A549 (cell line): ENCODE data around the gene ZC3HAV1. TPM values are rescaled to one million over a fixed set of nuclear protein-coding genes. Genes with fewer than 3 reads are reported as not detected.
"Not testable (repeated sequence)": the region's sequence is repeated elsewhere in the genome, so short reads cannot be mapped to it uniquely, and the experiment has no call there.

Experiments
- ATAC-seq, 2 experiments: fragments of 200-7000 bp in 1 of 2; fragments of >200 bp in 1 of 2; cut with Nextera tagmentation in 1 of 2; cut with Tn5 transposase in 1 of 2; 3 replicates each; pipeline versions ENCODE4 v1.8.0 to v1.9.1; 2018 to 2020; ENCODE audit warnings: mild to moderate bottlenecking in 1 of 2, moderate library complexity in 1 of 2
- CTCF ChIA-PET: fragments of 300-600 bp; sonication (Branson Sonifier 250); formaldehyde crosslinking; extraction: SDS; loops from one replicate; lab custom pipeline; 2021; ENCODE audit warnings: antibody characterized with exemption, inconsistent platforms; lab: Yijun Ruan, JAX
- POLR2A ChIA-PET: fragments of 350-600 bp; formaldehyde crosslinking; extraction: SDS; loops from one replicate; lab custom pipeline; 2021; ENCODE audit warnings: antibody characterized with exemption, inconsistent platforms; lab: Yijun Ruan, JAX
- DNase-seq, 2 experiments: peaks; one replicate each; pipeline versions ENCODE4 v3.0.0 to v3.0.0-alpha.2; 2011 to 2016; ENCODE audit warnings: low read depth in 1 of 2, low spot score in 1 of 2
- FAIRE-seq: peaks from 2 replicates; lab custom pipeline; 2011; peaks lifted over from hg19 to GRCh38; lab: Jason Lieb, UNC
- H3K27ac ChIP-seq, 2 experiments: fragments of >200 bp; sonication (Bioruptor Twin); formaldehyde crosslinking; 3 replicates each; pipeline ENCODE4 v1.5.1; 2016 to 2017
- H3K4me1 ChIP-seq: fragments of >200 bp; sonication (Bioruptor Twin); formaldehyde crosslinking; 3 replicates; pipeline ENCODE4 v1.6.1; 2016
- H3K4me2 ChIP-seq: fragments of >200 bp; sonication (Bioruptor Twin); formaldehyde crosslinking; 3 replicates; pipeline ENCODE4 v1.6.1; 2016
- H3K4me3 ChIP-seq: fragments of >200 bp; sonication (Bioruptor Twin); formaldehyde crosslinking; 3 replicates; pipeline ENCODE4 v1.5.1; 2016
- H3K9me3 ChIP-seq: fragments of >200 bp; sonication (Bioruptor Twin); formaldehyde crosslinking; 3 replicates; pipeline ENCODE4 v1.6.1; 2016
- BHLHE40 ChIP-seq: IDR thresholded peaks from 2 replicates; pipeline ENCODE4 v1.6.1; 2012; ENCODE audit warnings: low read depth, low read length, inconsistent platforms
- CEBPB ChIP-seq, 2 experiments: fragments of >200 bp in 1 of 2; sonication (Bioruptor Twin) in 1 of 2; formaldehyde crosslinking in 1 of 2; IDR thresholded peaks; 2 replicates each; pipeline ENCODE4 v1.6.1; 2012 to 2016
- CHD2 ChIP-seq: fragments of 150-350 bp; IDR thresholded peaks from 2 replicates; pipeline ENCODE4 v1.6.1; 2014; ENCODE audit warnings: low read length; ENCODE audit not compliant: partially characterized antibody
- CHD4 ChIP-seq: fragments of 200-600 bp; sonication (generic); IDR thresholded peaks from 2 replicates; pipeline ENCODE4 v1.6.1; 2016; ENCODE audit warnings: antibody characterized with exemption, mild to moderate bottlenecking, borderline replicate concordance
- EP300 ChIP-seq, 2 experiments: fragments of >200 bp; sonication (Bioruptor Twin); formaldehyde crosslinking; IDR thresholded peaks; 2 replicates in 1 of 2; 3 replicates in 1 of 2; pipeline ENCODE4 v1.6.1; 2016 to 2017
- FOSB ChIP-seq: fragments of 250-450 bp; sonication (Bioruptor Pico); IDR thresholded peaks from 2 replicates; pipeline ENCODE4 v1.5.0; 2020; ENCODE audit warnings: mild to moderate bottlenecking, moderate library complexity
- FOSL2 ChIP-seq, 2 experiments: fragments of 450-650 bp in 1 of 2; fragments of >200 bp in 1 of 2; sonication (Bioruptor Twin) in 1 of 2; formaldehyde crosslinking; IDR thresholded peaks; 2 replicates each; pipeline versions ENCODE4 v1.5.0 to v1.6.1; 2016 to 2020; ENCODE audit warnings: mild to moderate bottlenecking in 1 of 2, moderate library complexity in 1 of 2
- FOXS1 ChIP-seq: fragments of 250-450 bp; sonication (Bioruptor Pico); IDR thresholded peaks from 2 replicates; pipeline ENCODE4 v1.5.0; 2020; ENCODE audit warnings: mild to moderate bottlenecking, moderate library complexity
- GATA3 ChIP-seq: IDR thresholded peaks from 2 replicates; pipeline ENCODE4 v1.6.1; 2012; ENCODE audit warnings: borderline replicate concordance
- HDAC2 ChIP-seq: fragments of 200-600 bp; sonication (generic); IDR thresholded peaks from 2 replicates; pipeline ENCODE4 v1.6.1; 2016
- MAZ ChIP-seq: fragments of 150-350 bp; IDR thresholded peaks from 2 replicates; pipeline ENCODE4 v1.6.1; 2014; ENCODE audit warnings: antibody characterized with exemption, low read depth, low read length, borderline replicate concordance
- NPAS2 ChIP-seq: fragments of 250-450 bp; sonication (Bioruptor Pico); IDR thresholded peaks from 2 replicates; pipeline ENCODE4 v1.8.0; 2022; ENCODE audit warnings: mild to moderate bottlenecking, moderate library complexity, borderline replicate concordance
- POLR2A ChIP-seq: IDR thresholded peaks from 2 replicates; pipeline ENCODE4 v1.6.1; 2012; ENCODE audit warnings: mild to moderate bottlenecking, low read length
- RAD21 ChIP-seq, 2 experiments: fragments of >200 bp in 1 of 2; sonication (Bioruptor Twin) in 1 of 2; formaldehyde crosslinking in 1 of 2; IDR thresholded peaks in 1 of 2; conservative IDR thresholded peaks in 1 of 2; 2 replicates in 1 of 2; 3 replicates in 1 of 2; pipeline ENCODE4 v1.6.1; 2012 to 2018; ENCODE audit warnings: inconsistent platforms in 1 of 2
- RFX5 ChIP-seq: fragments of 450-650 bp; IDR thresholded peaks from 2 replicates; pipeline ENCODE4 v1.7.1; 2014; ENCODE audit warnings: antibody characterized with exemption, mild to moderate bottlenecking, moderate library complexity
- SMC3 ChIP-seq: fragments of >200 bp; sonication (Bioruptor Twin); formaldehyde crosslinking; IDR thresholded peaks from 3 replicates; pipeline ENCODE4 v1.6.1; 2018; ENCODE audit warnings: inconsistent platforms
- SREBF2 ChIP-seq: fragments of 450-650 bp; IDR thresholded peaks from 2 replicates; pipeline ENCODE4 v1.6.1; 2014; ENCODE audit warnings: mild to moderate bottlenecking, moderate library complexity
- TP53 ChIP-seq: fragments of 250-450 bp; sonication (Bioruptor Pico); IDR thresholded peaks from 2 replicates; pipeline ENCODE4 v1.5.0; 2021; ENCODE audit warnings: mild to moderate bottlenecking, moderate library complexity
- WGBS: methylation state at CpG from one replicate; pipeline ENCODE4 v1.1.6; 2017; ENCODE audit errors: missing lambda C conversion rate; 5-methylcytosine and 5-hydroxymethylcytosine counted together
- polyA plus RNA-seq, 4 experiments: library from polyadenylated mRNA; depleted of rRNA in 3 of 4; stranded (reverse); fragments of >200 nt; fragmentation: RNase III in 1 of 4; extraction: RNeasy Plus Mini Kit Qiagen cat#74134 plus additional on column Dnase treatment in 1 of 4; gene quantifications; 2 replicates in 3 of 4; 3 replicates in 1 of 4; pipeline ENCODE4 v1.2.3, GENCODE V29; 2011 to 2017
- TF ChIP-seq, protein P1 (sequence below): fragments of >200 bp; sonication (Bioruptor Twin); formaldehyde crosslinking; IDR thresholded peaks from 3 replicates; pipeline ENCODE4 v1.5.1; 2016
- TF ChIP-seq, protein P2 (sequence below): fragments of 250-450 bp; sonication (Bioruptor Pico); IDR thresholded peaks from 2 replicates; pipeline ENCODE4 v1.5.0; 2020; ENCODE audit warnings: low read depth, mild to moderate bottlenecking, moderate library complexity

The ZC3HAV1 gene
- polyA plus RNA-seq, 2 of the 4 experiments (the other 2 are of a cell fraction) = 22.2 to 32.1 TPM

DNA sequence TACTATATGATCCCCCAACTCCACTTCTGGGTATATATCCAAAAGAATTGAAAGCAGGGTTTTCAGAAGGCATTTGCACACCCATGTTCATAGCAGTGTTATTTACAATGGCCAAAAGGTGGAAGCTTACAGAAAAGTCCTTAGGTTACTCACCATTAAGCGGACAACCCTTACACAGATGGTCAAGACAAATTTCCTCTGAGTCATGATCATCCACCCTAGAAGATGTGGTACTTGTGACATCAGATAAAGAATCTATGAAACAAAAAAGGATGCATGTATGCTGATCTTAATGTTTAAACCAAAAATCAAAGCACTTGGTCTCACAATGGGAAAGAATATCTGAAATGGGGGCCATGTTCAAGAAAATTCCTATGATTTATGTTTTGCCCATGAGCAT lies 31.1 kb downstream of the ZC3HAV1 start:
- CTCF ChIA-PET = interaction anchor here (0.7 kb wide), 1 partner anchor 302 kb away, joined by 3 read pairs; no protein-coding TSS in a partner anchor
- no peak for FAIRE-seq
- Histone ChIP-seq H3K4me1 (peaks cover 7% of the 10 kb centered on the region; the same call in 1 of the 3 replicates), H3K4me2 (no peak overlapping the region), H3K27ac (no peak overlapping the region), H3K4me3 (no peak overlapping the region), H3K9me3 (no peaks in the 10 kb centered on the region)
- no peak for ATAC-seq
- 96% methylated on average over 1 of the region's 1 CpG for WGBS
- no peak for DNase-seq
- TF ChIP-seq POLR2A = no peak
- no peak for TF ChIP-seq HDAC2
- POLR2A ChIA-PET = no interaction called here

DNA sequence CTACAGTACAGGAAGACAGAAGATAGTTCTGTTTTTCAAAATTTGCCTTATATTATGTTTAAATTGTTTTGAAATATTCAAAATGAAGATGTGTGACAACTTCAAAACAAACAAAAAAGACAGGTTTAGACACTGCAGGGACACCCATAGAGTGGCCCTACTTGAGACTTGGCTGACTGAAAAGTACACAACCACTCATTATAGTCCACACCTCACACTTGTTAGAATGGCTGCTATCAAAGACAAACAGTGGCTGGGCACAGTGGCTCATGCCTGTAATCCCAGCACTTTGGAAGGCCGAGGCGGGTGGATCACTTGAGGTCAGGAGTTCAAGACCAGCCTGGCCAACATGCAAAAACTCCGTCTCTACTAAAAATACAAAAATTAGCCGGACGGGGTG lies 31.8 kb downstream of the ZC3HAV1 start:
- DNase-seq, FAIRE-seq, H3K4me1 ChIP-seq, ATAC-seq, H3K27ac ChIP-seq, H3K9me3 ChIP-seq, H3K4me3 ChIP-seq, POLR2A ChIA-PET, H3K4me2 ChIP-seq: not testable (repeated sequence)
- WGBS = 93% methylated on average over 5 of the region's 5 CpGs
- CTCF ChIA-PET = interaction anchor here (0.9 kb wide), 1 partner anchor 61 kb away, joined by 3 read pairs; no protein-coding TSS in a partner anchor

DNA sequence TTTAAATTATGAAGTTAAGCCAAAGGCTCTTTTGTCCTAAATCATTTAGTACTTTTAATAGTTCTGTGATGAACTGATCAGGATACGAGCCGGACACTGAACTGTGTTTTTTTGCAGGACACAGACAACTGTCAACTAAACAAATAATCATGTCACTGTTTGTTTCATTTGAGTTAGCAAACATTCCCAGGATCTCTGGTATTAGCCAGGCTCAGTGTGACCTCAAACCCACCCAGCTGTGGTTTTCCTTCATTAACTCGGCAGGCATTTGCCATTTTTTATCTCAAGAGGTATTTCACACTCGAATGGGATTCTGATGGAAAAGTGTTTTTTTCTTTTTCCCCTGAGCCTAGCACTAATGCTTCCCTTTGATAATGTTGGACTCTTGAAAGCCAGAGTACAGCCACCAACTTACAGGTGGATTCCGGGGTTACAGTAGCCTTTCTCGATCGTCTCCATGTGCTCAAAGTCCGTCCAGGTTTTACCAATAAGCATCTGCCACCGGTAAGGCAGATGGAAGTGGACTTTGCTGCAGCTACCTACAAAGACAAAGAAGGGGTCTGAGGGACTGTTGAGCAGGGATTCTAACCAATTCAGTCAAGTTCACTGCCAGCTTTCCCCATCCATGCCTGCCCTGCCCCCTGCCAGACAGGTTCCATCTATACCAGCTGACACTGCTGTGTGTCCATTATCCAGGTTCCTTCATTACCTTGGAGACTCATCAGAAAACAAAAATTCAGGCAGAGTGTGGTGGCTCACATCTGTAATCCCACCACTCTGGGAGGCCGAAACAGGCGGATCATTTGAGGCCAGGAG lies 33.4 kb downstream of the ZC3HAV1 start:
- Histone ChIP-seq H3K4me1 (peaks cover 7% of the 10 kb centered on the region; the same call in 1 of the 3 replicates), H3K4me3 (no peak overlapping the region), H3K27ac (no peak overlapping the region; a peak in 2 of 6 replicates), H3K4me2 (no peak overlapping the region), H3K9me3 (no peaks in the 10 kb centered on the region)
- ChIA-PET CTCF (interaction anchor here (0.6 to 4.8 kb wide), 32 partner anchors 10 to 1016 kb away, joined by 3 to 58 read pairs (median 6); partner anchors contain the start of gene ZC3HAV1L), POLR2A (no interaction called here)
- FAIRE-seq (no peak), DNase-seq (no peak), ATAC-seq (peak in 1 of 2 experiments; percentile 27; a peak in 2 of 6 replicates)
- WGBS = 75% methylated on average over 11 of the region's 11 CpGs
- no peak for TF ChIP-seq SREBF2
- TF ChIP-seq, protein P1, sequence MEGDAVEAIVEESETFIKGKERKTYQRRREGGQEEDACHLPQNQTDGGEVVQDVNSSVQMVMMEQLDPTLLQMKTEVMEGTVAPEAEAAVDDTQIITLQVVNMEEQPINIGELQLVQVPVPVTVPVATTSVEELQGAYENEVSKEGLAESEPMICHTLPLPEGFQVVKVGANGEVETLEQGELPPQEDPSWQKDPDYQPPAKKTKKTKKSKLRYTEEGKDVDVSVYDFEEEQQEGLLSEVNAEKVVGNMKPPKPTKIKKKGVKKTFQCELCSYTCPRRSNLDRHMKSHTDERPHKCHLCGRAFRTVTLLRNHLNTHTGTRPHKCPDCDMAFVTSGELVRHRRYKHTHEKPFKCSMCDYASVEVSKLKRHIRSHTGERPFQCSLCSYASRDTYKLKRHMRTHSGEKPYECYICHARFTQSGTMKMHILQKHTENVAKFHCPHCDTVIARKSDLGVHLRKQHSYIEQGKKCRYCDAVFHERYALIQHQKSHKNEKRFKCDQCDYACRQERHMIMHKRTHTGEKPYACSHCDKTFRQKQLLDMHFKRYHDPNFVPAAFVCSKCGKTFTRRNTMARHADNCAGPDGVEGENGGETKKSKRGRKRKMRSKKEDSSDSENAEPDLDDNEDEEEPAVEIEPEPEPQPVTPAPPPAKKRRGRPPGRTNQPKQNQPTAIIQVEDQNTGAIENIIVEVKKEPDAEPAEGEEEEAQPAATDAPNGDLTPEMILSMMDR = no peak
- no peak for TF ChIP-seq CHD2
- no peak for TF ChIP-seq EP300 (IDR thresholded peaks at IDR 0.05)
- TF ChIP-seq POLR2A = no peak
- TF ChIP-seq TP53 (CRISPR knock-in tag) = no peak
- TF ChIP-seq NPAS2 = no peak
- TF ChIP-seq, protein P2, sequence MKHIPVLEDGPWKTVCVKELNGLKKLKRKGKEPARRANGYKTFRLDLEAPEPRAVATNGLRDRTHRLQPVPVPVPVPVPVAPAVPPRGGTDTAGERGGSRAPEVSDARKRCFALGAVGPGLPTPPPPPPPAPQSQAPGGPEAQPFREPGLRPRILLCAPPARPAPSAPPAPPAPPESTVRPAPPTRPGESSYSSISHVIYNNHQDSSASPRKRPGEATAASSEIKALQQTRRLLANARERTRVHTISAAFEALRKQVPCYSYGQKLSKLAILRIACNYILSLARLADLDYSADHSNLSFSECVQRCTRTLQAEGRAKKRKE (CRISPR knock-in tag) = no peak
- TF ChIP-seq RFX5 = no peak
- TF ChIP-seq FOSL2 (IDR thresholded peaks at IDR 0.05) = no peak
- TF ChIP-seq FOSL2 (CRISPR knock-in tag; IDR thresholded peaks at IDR 0.05) = no peak
- no peak for TF ChIP-seq GATA3
- TF ChIP-seq BHLHE40 = no peak
- TF ChIP-seq MAZ = no peak

DNA sequence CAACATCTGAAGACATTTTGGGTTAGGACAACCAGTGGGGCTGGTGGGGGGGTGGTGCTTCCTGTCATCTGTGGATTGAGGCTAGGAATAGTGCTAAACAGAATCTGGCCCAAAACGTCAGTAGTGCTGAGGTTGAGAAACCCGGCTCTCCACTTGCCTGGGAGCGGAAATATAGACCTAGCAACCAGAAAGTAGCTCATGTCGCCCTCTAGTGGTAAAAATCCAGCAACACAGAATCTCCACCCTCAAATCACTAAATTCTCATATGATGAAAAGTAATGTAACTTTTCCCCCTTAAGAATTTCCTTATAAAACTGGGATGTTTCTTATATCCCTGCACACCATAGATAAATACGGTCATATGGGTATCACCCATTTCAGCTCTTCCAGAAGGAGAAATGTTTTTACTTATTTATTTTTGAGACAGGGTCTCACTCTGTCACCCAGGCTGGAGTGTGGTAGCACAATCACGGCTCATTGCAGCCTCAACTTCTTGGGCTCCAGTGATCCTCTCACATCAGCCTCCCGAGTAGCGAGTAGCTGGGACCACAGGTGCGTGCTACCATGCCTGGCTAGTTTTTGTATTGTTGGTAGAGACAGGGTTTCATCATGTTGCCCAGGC lies 34.4 kb downstream of the ZC3HAV1 start:
- FAIRE-seq (no peak), DNase-seq (peak; percentile 71 to 78), ATAC-seq (peak; percentile 92 to 94)
- Histone ChIP-seq H3K4me3 (no peak overlapping the region), H3K4me2 (peak overlapping the region; percentile 43), H3K27ac (peak overlapping the region; percentile 46 to 73; a peak in 5 of 6 replicates), H3K9me3 (no peaks in the 10 kb centered on the region), H3K4me1 (peaks cover 7% of the 10 kb centered on the region; the same call in 1 of the 3 replicates)
- ChIA-PET CTCF (interaction anchor here (0.6 to 4.8 kb wide), 47 partner anchors 11 to 1017 kb away, joined by 3 to 58 read pairs (median 4); partner anchors contain the start of gene ZC3HAV1L), POLR2A (no interaction called here)
- WGBS = 20% methylated on average over 9 of the region's 9 CpGs
- TF ChIP-seq CEBPB (IDR thresholded peaks at IDR 0.05) = peak in 1 of 2 experiments; percentile 23; a peak in 1 of 4 replicates
- no peak for TF ChIP-seq FOSB
- TF ChIP-seq POLR2A = no peak
- TF ChIP-seq, protein P1 = peak; percentile 91
- TF ChIP-seq MAZ = no peak
- peak; percentile 69 to 71 for TF ChIP-seq RAD21 (conservative IDR thresholded peaks at IDR 0.05 in 1 of 2, IDR thresholded peaks at IDR 0.05 in 1 of 2)
- TF ChIP-seq CHD4 = no peak
- TF ChIP-seq SMC3 = peak; percentile 68
- no peak; the same call in 1 of the 2 replicates for TF ChIP-seq FOXS1
- TF ChIP-seq, protein P2 (CRISPR knock-in tag) = no peak
